GM04504 (cell line): ENCODE measurements around the gene WDR44.
"Not testable (repeated sequence)": the region's sequence is repeated elsewhere in the genome, so short reads cannot be mapped to it uniquely, and the experiment has no call there.

Source experiments
- DNase-seq: peaks from one replicate; pipeline ENCODE4 v3.0.0-alpha.2; 2012; ENCODE audit warnings: low read depth

Gene WDR44

GRCh38 chrX:118345464-118346257 lies at the start of gene WDR44:
WDR44 (plus strand) TSS chrX:118346106; CDS start chrX:118346504, 398 bp downstream.
- DNase-seq, result peak; percentile 84

DNA sequence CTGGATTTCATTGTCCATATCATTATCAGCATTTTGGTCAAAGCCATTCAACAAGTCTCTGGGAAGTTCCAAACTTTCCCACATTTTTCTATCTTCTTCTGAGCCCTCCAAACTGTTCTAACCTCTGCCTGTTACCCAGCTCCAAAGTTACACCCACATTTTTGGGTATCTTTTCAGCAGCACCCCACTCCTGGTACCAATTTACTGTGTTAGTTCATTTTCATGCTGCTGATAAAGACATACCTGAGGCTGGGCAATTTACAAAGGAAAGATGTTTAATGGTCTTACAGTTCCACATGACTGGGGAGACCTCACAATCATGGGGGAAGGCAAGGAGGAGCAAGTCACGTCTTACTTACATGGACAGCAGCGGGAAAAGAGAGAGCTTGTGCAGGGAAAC lies 40.1 kb upstream of the WDR44 start:
- not testable (repeated sequence) for DNase-seq

- no peak for DNase-seq
Observed at GRCh38 chrX:118315529-118315928, 30.4 kb upstream of the WDR44 start.

DNA sequence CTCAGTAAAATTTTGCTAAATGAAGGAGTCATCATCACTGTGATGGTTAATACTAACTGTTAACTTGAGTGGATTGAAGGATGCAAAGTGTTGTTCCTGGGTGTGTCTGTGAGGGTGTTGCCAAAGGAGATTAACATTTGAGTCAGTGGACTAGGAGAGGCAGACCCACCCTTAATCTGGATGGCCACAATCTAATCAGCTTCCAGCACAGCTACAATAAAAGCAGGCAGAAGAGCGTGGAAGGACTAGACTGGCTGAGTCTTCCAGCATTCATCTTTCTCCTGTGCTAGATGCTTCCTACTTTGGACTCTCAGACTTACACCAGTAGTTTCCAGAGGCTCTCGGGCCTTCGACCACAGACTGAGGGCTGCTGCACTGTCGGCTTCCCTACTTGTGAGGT lies 21.3 kb upstream of the WDR44 start:
- no peak for DNase-seq

DNA sequence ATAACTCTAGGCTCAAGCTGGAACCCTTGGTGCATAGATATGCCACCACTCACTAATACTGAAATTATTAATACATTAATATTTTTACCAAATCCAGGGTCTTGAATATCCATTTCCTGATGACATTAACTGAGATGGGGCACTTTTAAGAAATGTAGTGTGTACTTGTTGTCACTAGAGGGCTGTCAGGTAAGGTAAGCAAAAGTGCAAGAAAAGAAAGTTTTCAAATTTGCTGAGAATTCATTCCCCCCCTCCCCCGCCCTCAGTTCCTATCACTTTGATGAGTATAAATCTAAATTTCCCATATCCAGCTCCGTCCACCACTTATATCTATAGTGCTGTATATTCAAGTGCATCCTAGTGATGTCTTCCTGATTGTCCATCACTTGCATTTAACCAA lies 20.5 kb upstream of the WDR44 start:
- DNase-seq, result no peak

- DNase-seq, result no peak
Observed at GRCh38 chrX:118329175-118329574, 16.7 kb upstream of the WDR44 start.

DNA sequence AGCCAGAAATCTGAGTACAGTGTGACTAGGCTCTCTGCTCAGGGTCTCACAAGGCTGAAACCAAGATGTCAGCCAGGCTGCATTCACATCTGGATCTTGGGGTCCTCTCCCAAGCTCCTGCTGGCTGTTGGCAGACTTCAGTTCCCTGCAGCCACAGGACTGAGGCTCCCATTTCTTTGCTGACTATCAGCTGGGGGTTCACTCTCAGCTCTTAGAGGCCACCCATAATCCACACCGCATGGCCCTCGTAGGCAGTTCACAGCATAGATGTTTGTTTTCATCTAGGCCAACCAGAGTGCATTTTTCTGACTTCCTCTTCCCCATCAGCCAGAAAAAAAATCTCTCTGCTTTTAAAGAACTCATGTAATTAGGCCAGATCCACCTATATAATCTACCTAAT lies 8.2 kb upstream of the WDR44 start:
- no peak for DNase-seq

GRCh38 chrX:118338930-118339329 lies 7.0 kb upstream of the WDR44 start:
- no peak for DNase-seq

- DNase-seq, result no peak
Observed at GRCh38 chrX:118345045-118345463, 852 bp upstream of the WDR44 start.

- DNase-seq, result no peak
Observed at GRCh38 chrX:118346258-118347094, 570 bp downstream of the WDR44 start.

DNA sequence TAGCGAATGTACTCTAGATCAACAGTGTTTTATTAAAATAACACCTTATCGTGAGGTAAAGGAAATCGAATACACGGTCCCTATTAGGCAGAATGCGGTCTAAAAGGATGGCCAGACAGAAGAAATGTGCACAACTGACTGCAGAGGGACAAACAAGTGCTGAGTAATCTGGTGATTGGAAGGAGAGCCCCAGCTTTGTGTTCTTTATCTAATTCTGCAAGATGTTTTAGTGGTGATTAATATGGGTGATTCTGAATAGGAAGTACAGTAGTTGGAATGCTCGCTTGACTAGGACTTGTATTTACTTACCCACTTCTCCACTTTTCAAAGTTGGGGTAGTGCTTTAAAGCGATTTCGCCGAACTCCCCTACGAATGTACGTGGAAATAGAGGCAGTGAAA lies 1.2 kb downstream of the WDR44 start:
- DNase-seq, result no peak

DNA sequence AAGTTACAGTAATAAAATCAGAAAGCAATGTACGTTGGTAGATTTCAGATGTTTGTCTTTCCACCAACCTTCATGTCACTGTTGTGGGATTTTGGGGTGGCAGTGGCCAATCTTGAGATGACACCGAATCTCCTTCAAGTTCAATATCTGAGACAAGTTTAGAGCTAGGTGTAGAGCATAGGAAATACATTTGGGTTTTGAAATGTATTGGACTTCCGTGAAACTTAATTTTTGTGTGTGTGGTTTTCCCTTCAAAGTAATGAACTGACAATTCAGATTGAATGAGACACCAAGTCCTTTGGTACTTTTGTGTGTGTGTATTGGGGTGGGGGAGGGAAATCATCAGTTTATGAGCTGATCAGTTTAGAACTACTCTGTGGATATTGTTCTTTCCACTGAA lies 1.8 kb downstream of the WDR44 start:
- no peak for DNase-seq

DNA sequence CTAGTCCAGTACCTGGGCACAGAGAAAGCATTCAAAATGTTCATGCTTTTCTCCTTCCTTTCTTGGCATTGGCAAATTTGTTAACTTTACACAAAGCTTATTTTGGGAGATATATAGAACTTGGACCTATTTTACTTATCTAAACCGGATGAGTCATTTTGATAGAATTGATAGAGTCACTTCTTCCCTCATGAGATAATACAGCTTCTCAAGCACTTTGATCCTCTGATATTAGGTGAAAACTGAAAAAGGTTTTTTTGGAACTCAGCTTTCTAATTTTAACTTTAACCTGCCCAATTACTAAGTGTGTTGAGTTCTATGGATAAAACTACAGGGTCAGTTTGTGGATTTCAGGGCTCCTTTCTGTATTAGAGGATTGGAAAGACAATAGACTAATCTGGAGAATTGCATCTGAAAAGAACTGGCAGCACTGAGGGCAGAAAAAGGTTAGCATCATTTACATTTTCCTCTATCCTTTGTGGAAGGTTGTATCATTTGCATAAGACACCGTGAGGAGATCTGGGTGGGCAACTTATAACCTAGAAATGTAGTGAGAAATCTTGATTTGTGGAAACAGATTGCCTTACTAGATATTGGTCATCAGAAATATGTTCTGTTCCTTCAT lies 2.4 kb downstream of the WDR44 start:
- DNase-seq, result no peak

DNA sequence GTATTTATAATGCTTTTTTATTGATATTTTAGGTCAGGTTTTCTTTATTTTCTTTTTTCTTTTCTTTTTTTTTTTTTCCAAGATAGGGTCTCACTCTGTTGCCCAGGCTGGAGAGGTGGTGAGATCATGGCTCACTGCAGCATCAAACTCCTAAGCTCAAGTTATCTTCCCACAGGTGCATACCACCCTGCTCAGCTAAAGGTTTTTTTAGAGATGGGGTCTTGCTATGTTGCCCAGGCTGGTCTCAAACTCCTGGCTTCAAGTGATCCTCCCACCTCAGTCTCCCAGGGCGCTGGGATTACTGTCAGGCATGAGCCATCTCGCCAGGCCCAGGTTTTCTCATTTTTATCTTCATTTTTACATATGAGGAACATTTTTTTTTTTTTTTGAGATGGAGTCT lies 3.3 kb downstream of the WDR44 start:
- no peak for DNase-seq

DNA sequence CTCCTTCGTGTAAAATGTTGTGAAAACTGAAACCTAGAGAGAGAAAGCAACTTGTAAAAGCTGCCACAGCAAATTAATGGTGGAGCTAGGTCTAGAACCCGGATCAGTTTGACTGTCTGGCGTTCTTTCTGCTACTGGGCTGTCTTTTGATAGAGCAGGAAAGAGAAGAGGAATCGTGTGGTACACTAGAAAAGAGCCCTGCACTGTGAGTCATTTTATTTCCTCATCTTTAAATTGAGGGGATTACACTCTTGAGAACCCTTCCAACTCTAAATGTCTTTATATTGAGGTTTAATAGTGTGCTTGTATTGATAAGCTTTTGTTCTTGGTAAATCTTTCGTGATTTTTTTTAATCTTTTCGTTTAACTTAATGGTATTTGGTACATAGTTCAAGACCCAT lies 4.3 kb downstream of the WDR44 start:
- DNase-seq, result no peak

DNA sequence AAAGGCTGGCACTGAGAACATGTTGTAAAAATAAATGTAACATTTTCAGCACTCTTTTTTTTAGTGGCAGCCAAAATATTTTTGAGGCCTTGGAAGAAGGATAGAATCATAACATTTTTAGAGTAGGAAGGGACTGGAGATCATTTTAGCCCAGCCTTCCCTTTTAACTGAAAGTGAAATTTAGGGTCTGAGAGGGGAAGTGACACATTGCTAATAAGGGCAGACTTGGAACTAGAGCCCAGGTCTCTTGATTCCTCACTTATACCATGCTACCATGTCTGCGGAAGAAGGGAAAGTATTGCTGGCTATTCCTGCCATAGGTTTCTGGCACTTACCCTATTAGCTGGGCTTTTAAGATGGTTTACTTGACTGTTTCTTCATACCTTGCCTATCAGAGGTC lies 4.8 kb downstream of the WDR44 start:
- no peak for DNase-seq

DNA sequence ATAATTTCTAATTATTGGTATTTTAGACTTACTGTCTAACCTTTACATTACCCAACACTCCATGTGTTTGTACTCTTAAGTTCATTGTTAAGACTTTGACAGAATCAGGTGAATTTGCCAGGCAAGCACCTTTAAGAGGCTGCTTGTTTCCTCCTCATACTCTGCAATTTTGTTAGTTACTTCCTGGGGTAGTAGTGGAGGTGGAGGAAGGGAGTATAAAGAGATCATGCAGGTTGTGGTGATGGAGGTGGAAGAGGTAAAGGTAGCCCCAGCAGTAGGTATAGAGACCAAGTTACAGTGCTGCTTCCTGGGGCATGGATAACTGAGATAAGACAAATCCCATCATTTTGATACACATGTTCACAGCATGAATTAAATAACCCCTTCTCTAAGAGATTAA lies 6.7 kb downstream of the WDR44 start:
- no peak for DNase-seq

DNA sequence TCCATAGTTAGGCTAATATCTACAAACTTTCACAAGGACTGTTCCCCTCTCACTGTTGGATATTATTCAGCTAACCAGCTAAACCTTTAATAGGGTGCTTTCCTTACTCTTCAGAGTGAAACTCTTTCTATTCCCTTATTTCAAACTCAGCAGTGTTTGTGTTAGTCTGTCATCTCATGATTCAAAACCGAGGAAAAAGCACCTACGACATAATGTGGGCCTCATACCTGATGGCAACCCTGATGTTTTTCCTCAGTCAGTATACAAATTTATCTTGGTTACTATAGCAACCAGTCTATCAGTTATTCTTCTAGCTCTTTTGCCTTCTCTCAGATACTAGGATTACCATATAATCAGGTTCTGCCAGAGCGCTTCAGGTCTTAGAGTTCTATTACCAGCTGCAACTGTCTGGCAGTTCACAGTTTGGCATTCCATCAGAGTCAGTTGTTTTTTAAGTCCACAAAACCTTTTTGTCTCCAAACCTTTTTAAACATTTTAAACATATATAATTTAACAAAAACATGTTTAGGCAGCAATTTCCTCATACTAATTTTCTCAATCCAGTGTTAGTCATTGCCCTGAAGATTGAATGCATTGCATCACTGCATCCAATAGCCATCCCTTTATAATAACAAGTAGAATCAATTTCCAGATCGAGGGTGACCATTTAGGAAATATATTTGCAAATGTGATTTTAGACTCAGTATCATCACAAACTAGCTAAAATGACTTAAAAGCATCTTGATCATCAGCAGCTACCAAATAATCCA lies 7.4 kb downstream of the WDR44 start:
- no peak for DNase-seq

GRCh38 chrX:118355225-118355920 lies 9.5 kb downstream of the WDR44 start:
- no peak for DNase-seq

DNA sequence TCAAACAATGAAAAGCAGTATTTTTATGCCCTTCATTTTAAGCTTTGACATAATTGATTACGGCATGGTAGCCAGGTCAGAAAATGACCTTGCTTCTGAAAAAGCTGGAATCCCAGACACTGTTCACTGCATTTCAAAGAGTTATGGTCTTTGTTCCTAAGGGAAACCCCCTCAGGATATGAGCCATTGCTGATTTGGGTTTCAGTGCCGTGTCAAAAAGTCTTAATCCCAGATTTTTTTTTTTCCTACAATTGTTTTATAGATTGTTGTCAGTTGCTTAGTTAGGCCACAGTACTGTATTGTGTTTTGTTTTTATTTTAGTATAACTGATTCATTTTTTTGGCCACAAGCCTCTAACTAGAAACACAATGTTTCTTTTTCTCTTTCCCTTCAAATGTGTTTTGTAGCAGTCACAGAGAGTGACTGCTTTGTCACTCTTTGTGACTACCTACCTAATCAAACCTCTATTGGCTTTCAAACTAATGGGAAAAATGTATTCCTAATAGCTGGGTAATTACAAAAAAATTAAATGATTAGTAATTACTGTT lies 10.3 kb downstream of the WDR44 start:
- no peak for DNase-seq

DNA sequence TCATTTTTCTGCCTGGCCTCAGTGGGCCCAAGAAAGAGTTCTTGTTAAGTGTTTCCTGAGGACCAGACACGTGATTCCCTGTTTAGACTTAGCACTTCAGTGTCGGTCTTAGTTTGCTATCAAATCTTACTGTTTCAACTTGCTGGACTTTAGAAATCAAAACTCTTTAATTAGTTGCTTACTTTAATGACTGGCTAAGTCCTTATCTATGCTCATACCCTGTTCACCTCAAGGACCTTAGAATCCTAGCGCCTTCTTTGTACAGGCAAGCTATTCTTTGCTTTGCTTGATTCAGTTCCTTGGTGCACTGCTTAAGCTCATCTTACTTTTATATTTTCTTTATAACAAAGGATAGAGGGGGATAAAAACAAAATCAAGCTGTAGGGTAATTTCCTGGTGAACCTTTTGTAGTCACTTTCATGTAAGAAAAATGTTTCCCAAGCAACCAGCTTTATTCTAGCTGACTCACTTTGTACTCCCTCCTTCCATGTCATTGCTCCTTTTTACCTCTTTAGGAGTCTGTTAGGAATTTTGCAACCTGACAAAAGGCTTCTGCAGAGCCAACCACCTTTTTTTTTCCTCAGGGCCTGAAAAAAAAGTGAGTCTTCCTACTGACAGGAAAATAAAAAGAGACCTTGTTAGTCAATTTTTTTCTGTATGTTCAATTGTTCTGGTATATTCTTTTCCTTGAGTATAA lies 14.7 kb downstream of the WDR44 start:
- no peak for DNase-seq
